GM18951 (cell line): ENCODE measurements around the gene TMEM184A.

ENCODE experiments used
- POLR2A ChIP-seq: IDR thresholded peaks from 4 replicates; pipeline ENCODE4 v1.6.1; 2011; ENCODE audit warnings: mild to moderate bottlenecking; ENCODE audit not compliant: insufficient read length, insufficient read depth; ENCODE audit errors: extremely low read depth
- in situ Hi-C: fragments of 300-500 bp; cut with MboI; formaldehyde crosslinking; loops from one replicate; pipeline ENCODE4 v1.12.0; 2022; ENCODE audit warnings: low sequenced_read_pairs, mixed read lengths, inconsistent platforms; ENCODE audit not compliant: unreplicated experiment

Gene TMEM184A

GRCh38 chr7:1503390-1503789 is 52.6 kb downstream of the TMEM184A start:
- in situ Hi-C loops: no loop called here
- no peak for TF ChIP-seq POLR2A

GRCh38 chr7:1502845-1503244 is 53.2 kb downstream of the TMEM184A start:
- TF ChIP-seq POLR2A: no peak
- in situ Hi-C loops: no loop called here

- in situ Hi-C loops: no loop called here
- no peak for TF ChIP-seq POLR2A
These were observed 54.3 kb downstream of the TMEM184A start for GRCh38 chr7:1501487-1502270.

GRCh38 chr7:1500064-1500807 is 55.8 kb downstream of the TMEM184A start:
- no peak for TF ChIP-seq POLR2A
- in situ Hi-C loops: no loop called here

GRCh38 chr7:1499367-1500029 is 56.5 kb downstream of the TMEM184A start:
- in situ Hi-C loops: no loop called here
- TF ChIP-seq POLR2A: no peak

- in situ Hi-C loops: no loop called here
- no peak for TF ChIP-seq POLR2A
These were observed 57.4 kb downstream of the TMEM184A start for GRCh38 chr7:1498370-1499305.

- no peak for TF ChIP-seq POLR2A
- in situ Hi-C loops: no loop called here
These were observed 58.6 kb downstream of the TMEM184A start for GRCh38 chr7:1497293-1497927.

GRCh38 chr7:1496531-1497292 is 59.3 kb downstream of the TMEM184A start:
- in situ Hi-C loops: no loop called here
- TF ChIP-seq POLR2A: no peak

GRCh38 chr7:1495564-1496242 is 60.3 kb downstream of the TMEM184A start:
- in situ Hi-C loops: no loop called here
- TF ChIP-seq POLR2A: no peak

- no peak for TF ChIP-seq POLR2A
- in situ Hi-C loops: no loop called here
These were observed 61.0 kb downstream of the TMEM184A start for GRCh38 chr7:1494866-1495563.
